Measurements from ENCODE around the gene NXN.

- TF ChIP-seq EZH2 (IDR thresholded peaks at IDR 0.05; ENCODE audit: low read length, unreplicated experiment), result no peak
- no peak for TF ChIP-seq CTCF (conservative IDR thresholded peaks at IDR 0.05; ENCODE audit: low read depth, low read length)
- no peak for TF ChIP-seq EZH2phosphoT487 (IDR thresholded peaks at IDR 0.05; ENCODE audit: borderline replicate concordance, low read length)
Measured at GRCh38 chr17:921161-921560, 58.4 kb downstream of the NXN start.
